ENCODE results near the gene MYOD1. TPM values are rescaled to one million over a fixed set of nuclear protein-coding genes. Genes with fewer than 3 reads are reported as not detected.

MYOD1 gene
- not detected for total RNA-seq

GRCh38 chr11:17719028-17719937, at the start of gene MYOD1:
Gene MYOD1, plus strand, starts transcription at chr11:17719571. Its CDS starts 212 bp downstream, at chr11:17719783.
- Mint-ChIP-seq H3K36me3 (no peaks in the 10 kb centered on the region), H3K27ac (no peak within 1 kb of the TSS), H3K9me3 (no peaks in the 10 kb centered on the region)
- DNase-seq (ENCODE audit: low spot score in 2 of 2), result no peak
- peak in 1 of 2 donors; percentile 30 for ATAC-seq

- DNase-seq (ENCODE audit: low spot score in 2 of 2), result no peak
- H3K36me3 Mint-ChIP-seq, result peaks cover 0 to 16% of the 10 kb centered on the region in 2 donors
- peaks cover 18 to 19% of the 10 kb centered on the region in 2 donors for H3K9me3 Mint-ChIP-seq
- ATAC-seq, result no peak
- no peak overlapping the region for H3K27ac Mint-ChIP-seq
Observed at GRCh38 chr11:17672469-17672868, 46.9 kb upstream of the MYOD1 start.

GRCh38 chr11:17673951-17674350, 45.4 kb upstream of the MYOD1 start:
- H3K36me3 Mint-ChIP-seq, result peaks cover 0 to 16% of the 10 kb centered on the region in 2 donors
- DNase-seq (ENCODE audit: low spot score in 2 of 2) (no peak), ATAC-seq (no peak)
- H3K27ac Mint-ChIP-seq, result no peak overlapping the region
- peaks cover 18 to 19% of the 10 kb centered on the region in 2 donors for H3K9me3 Mint-ChIP-seq

- no peaks in the 10 kb centered on the region for H3K36me3 Mint-ChIP-seq
- H3K9me3 Mint-ChIP-seq, result no peaks in the 10 kb centered on the region
- DNase-seq (ENCODE audit: low spot score in 2 of 2) (no peak), ATAC-seq (no peak)
- no peak overlapping the region for H3K27ac Mint-ChIP-seq
Observed at GRCh38 chr11:17682848-17683247, 36.5 kb upstream of the MYOD1 start.

- no peak for ATAC-seq
- no peak for DNase-seq (ENCODE audit: low spot score in 2 of 2)
- H3K9me3 Mint-ChIP-seq, result no peaks in the 10 kb centered on the region
- H3K36me3 Mint-ChIP-seq, result no peaks in the 10 kb centered on the region
- no peak overlapping the region for H3K27ac Mint-ChIP-seq
Observed at GRCh38 chr11:17683377-17684161, 35.8 kb upstream of the MYOD1 start.

GRCh38 chr11:17684550-17684949, 34.8 kb upstream of the MYOD1 start:
- Mint-ChIP-seq H3K36me3 (no peaks in the 10 kb centered on the region), H3K9me3 (no peaks in the 10 kb centered on the region), H3K27ac (no peak overlapping the region)
- DNase-seq (ENCODE audit: low spot score in 2 of 2), result no peak
- ATAC-seq, result no peak

GRCh38 chr11:17686231-17686980, 33.0 kb upstream of the MYOD1 start:
- H3K9me3 Mint-ChIP-seq, result no peaks in the 10 kb centered on the region
- no peak overlapping the region for H3K27ac Mint-ChIP-seq
- ATAC-seq (no peak), DNase-seq (ENCODE audit: low spot score in 2 of 2) (no peak)
- no peaks in the 10 kb centered on the region for H3K36me3 Mint-ChIP-seq

- Mint-ChIP-seq H3K9me3 (no peaks in the 10 kb centered on the region), H3K36me3 (no peaks in the 10 kb centered on the region), H3K27ac (no peak overlapping the region)
- DNase-seq (ENCODE audit: low spot score in 2 of 2) (no peak), ATAC-seq (no peak)
Observed at GRCh38 chr11:17687946-17688670, 31.3 kb upstream of the MYOD1 start.

- H3K9me3 Mint-ChIP-seq, result no peaks in the 10 kb centered on the region
- no peaks in the 10 kb centered on the region for H3K36me3 Mint-ChIP-seq
- ATAC-seq (no peak), DNase-seq (ENCODE audit: low spot score in 2 of 2) (no peak)
- H3K27ac Mint-ChIP-seq, result no peak overlapping the region
Observed at GRCh38 chr11:17691550-17691949, 27.8 kb upstream of the MYOD1 start.

- DNase-seq (ENCODE audit: low spot score in 2 of 2) (no peak), ATAC-seq (no peak)
- Mint-ChIP-seq H3K36me3 (no peaks in the 10 kb centered on the region), H3K9me3 (no peaks in the 10 kb centered on the region), H3K27ac (no peak overlapping the region)
Observed at GRCh38 chr11:17691976-17692375, 27.4 kb upstream of the MYOD1 start.

- no peaks in the 10 kb centered on the region for H3K9me3 Mint-ChIP-seq
- DNase-seq (ENCODE audit: low spot score in 2 of 2), result no peak
- H3K36me3 Mint-ChIP-seq, result no peaks in the 10 kb centered on the region
- no peak overlapping the region for H3K27ac Mint-ChIP-seq
- no peak for ATAC-seq
Observed at GRCh38 chr11:17692931-17693330, 26.4 kb upstream of the MYOD1 start.

- ATAC-seq (no peak), DNase-seq (ENCODE audit: low spot score in 2 of 2) (no peak)
- H3K9me3 Mint-ChIP-seq, result no peaks in the 10 kb centered on the region
- no peaks in the 10 kb centered on the region for H3K36me3 Mint-ChIP-seq
- no peak overlapping the region for H3K27ac Mint-ChIP-seq
Observed at GRCh38 chr11:17693531-17693930, 25.8 kb upstream of the MYOD1 start.

GRCh38 chr11:17694494-17695110, 24.8 kb upstream of the MYOD1 start:
- Mint-ChIP-seq H3K9me3 (no peaks in the 10 kb centered on the region), H3K27ac (no peak overlapping the region), H3K36me3 (no peaks in the 10 kb centered on the region)
- DNase-seq (ENCODE audit: low spot score in 2 of 2), result no peak
- no peak for ATAC-seq

- Mint-ChIP-seq H3K36me3 (no peaks in the 10 kb centered on the region), H3K27ac (no peak overlapping the region), H3K9me3 (no peaks in the 10 kb centered on the region)
- DNase-seq (ENCODE audit: low spot score in 2 of 2), result no peak
- ATAC-seq, result no peak
Observed at GRCh38 chr11:17695454-17696441, 23.6 kb upstream of the MYOD1 start.

- Mint-ChIP-seq H3K27ac (no peak overlapping the region), H3K36me3 (no peaks in the 10 kb centered on the region), H3K9me3 (no peaks in the 10 kb centered on the region)
- ATAC-seq (no peak), DNase-seq (ENCODE audit: low spot score in 2 of 2) (no peak)
Observed at GRCh38 chr11:17696741-17697140, 22.6 kb upstream of the MYOD1 start.
